ENCODE results near the gene FADD.
A peak's percentile ranks its signal among the peaks of the same experiment; 100 is the strongest.

FADD gene

GRCh38 chr11:70255477-70256116, 52.5 kb downstream of the FADD start:
- no peak overlapping the region for H3K27ac ChIP-seq
- TF ChIP-seq CTCF (IDR thresholded peaks at IDR 0.05; ENCODE audit: low read depth, low read length): no peak
- peak overlapping the region; percentile 5; the same call in 1 of the 2 replicates for H3K4me3 ChIP-seq (ENCODE audit: low read depth, low read length)
- peak; percentile 57 for DNase-seq
- H3K36me3 ChIP-seq: no peaks in the 10 kb centered on the region
- H3K9me3 ChIP-seq (ENCODE audit: severe bottlenecking): no peaks in the 10 kb centered on the region
- no peaks in the 10 kb centered on the region for H3K27me3 ChIP-seq (ENCODE audit: insufficient read depth, low read depth, severe bottlenecking)
